HCT116 (cell line): ENCODE data around the gene CCDC69.

ENCODE experiments used
- EZH2 ChIP-seq: fragments of 200-600 bp; sonication (generic); IDR thresholded peaks from 2 replicates; pipeline ENCODE4 v1.6.1; 2017; ENCODE audit warnings: antibody characterized with exemption, mixed run types
- ZBTB33 ChIP-seq: IDR thresholded peaks from 2 replicates; pipeline ENCODE4 v1.6.1; 2011; ENCODE audit warnings: mild to moderate bottlenecking, low read length, moderate library complexity; ENCODE audit not compliant: insufficient replicate concordance; ENCODE audit errors: extremely low read depth

DNA sequence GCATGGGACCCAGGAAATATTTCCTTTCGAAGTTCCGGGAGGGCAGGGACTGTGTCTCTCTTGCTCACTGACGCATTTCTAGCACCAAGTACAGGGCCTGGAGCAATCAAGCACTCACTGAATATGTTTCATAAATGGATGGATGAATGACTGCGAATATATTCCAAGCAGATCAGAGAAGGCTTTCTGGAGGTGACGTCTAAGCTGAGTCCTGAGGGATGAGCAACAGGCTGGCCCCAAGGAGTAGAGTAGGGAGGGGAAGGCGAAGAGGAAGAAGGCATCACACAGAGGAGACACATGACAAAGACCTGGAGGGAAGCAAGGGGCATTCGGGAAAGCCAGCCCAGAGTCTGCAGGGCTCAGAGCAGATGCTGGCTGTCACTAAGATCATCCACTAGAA lies 80.2 kb downstream of the CCDC69 start:
- TF ChIP-seq EZH2 (no peak), ZBTB33 (no peak)
